HG03095 (cell line): ENCODE measurements around the gene LRP3.
"Not testable (repeated sequence)": the region's sequence is repeated elsewhere in the genome, so short reads cannot be mapped to it uniquely, and the experiment has no call there.

Source experiments
- ATAC-seq: cut with Tn5 transposase; IDR thresholded peaks from one replicate; pipeline ENCODE4 v1.9.1; 2021; ENCODE audit warnings: moderate library complexity; ENCODE audit not compliant: unreplicated experiment

LRP3 gene

DNA sequence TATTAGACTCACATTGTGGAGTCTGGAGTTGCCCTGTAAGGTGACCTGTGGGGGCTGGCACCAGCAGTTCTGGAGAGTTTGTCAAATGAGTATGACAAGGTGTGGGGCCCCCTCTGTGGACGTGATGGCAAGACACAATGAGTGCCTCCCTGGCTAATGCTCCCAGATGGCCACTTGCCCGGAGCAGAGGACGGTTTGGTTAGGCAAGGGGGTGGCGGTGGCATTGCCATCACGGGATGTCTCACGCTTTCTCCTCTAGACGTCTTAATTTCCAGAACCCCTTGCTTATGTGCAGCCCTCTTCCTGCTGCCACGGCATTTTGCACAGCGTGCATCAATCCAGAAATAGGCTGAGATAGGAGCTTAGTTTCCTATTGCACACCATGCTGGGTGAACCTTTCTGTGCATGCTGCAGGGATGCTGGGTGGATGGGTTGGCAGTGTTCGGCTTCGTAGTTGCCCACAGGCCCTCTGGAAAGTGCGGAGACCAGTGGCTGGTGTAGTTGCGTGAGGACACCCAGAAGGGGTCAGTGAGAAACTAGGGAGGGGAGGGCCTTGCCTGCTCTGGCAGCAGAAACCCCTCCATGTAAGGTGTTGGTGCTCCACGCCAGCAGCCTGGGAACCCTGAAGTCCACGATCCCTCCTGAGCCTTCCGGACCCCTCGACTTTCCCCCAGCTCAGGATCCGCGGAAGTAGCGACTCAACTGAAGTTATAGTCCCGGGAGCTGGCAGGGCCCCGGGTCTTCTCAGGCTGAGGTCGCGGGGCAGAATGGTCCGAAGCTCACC, 18.1 kb upstream of the LRP3 start:
- ATAC-seq = no peak

DNA sequence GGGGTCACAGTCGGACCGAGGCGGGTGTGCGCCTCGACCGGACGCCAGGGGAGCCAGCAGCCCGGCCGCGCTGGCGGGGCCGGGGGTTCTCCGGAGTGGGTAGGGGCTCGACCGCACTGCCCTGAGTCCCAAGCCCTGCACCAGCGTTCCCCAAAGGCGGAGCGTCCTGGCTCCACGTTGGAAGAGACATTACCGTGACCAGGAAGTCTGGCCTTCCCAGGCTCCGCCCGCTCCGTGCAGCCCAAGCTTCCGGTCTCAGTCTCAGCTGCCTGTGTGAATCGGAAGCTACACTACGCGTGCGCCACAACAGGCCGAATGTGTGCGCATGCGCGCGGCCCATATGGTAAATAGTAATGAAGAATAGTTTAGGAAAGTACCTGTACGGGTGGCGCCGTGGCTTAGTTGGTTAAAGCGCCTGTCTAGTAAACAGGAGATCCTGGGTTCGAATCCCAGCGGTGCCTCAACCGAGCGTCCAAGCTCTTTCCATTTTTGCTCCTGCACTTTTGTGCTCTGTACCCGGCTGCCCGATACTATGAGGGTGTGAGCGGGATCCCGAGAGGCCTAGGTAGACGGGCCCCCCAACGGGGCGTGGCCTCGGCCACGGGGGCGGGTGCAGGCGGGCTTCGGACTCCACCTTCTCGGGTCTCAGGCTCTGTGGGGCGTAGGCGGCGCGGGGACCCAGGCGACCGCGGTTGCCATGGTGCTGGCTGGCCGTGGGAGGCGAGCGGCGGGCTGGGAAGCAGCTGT, 17.3 kb upstream of the LRP3 start:
- peak; percentile 71 for ATAC-seq

DNA sequence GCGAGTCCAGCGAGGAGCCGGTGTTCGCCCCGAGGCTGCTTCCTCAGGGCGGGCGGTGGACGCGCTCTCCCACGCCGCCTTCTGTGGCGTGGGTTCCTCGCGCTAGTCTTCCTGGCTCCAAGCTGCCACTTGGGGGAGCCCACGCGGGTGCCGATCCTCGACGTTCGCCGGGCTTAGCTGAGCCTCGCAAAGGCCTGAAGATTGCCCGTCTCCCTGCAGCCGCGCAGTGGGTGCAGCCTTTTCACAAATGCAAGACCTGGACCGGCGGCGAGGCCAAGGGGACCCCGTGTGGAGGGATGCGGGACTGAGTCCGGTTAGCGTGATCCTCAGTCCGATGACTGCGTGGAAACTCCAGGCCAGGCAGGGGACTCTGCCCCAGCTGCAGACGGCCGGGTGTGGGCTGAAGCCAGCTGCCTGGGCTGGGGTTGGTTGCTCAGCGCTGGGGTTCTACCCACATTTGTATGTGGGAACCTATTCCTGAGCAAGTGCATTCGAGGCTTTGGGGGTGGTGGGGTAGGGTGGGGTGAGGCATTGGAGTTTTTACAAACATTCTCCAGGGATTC, 16.6 kb upstream of the LRP3 start:
- no peak for ATAC-seq

DNA sequence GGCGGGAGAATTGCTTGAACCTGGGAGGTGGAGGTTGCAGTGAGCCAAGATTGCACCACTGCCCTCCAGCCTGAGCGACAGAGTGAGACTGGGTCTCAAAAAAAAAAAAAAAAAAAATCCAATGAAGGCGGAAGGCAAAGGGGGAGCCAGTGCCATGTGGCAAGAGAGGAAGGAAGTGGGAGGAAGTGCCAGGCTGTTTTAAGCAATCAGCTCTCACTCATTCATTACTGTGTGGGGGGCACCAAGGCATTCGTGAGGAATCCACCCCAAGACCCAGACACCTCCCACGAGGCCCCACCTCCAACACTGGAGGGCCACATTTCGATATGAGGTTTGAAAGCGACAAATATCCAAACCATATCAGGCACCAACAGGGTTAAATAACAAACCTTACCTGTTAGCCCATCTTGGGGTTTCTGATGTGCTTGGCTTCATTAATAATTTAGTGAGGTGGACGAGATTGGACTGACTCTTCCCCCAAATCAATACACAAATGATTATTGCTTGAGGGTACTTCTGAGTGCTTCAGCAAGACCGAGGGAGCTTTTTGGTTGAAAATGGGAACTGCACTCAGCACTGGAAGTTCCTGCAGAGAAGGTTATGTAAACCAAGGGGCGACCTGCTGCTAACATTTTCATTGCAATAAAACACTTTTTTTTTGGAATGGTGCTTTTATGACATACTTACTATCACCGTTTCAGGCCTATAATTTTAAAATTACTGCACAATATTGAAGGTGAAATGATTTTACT, 7.5 kb upstream of the LRP3 start:
- ATAC-seq = no peak

DNA sequence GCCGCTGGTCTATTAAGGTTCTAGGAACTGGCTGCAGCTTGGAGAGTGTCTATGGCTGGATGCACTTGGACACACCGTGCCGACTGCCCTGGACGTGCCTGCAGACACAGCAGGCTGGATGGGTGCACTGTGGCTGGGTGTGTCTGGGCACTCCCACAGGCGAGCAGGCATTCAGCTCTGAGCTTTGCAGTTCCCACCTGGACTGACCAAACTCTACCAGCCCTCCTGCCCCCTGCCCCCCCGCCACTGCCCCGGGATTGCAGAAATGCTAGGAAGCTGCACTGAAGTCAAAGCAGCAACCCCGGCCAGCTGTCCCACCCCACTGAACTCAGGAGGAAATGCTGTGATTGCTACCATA, 7.0 kb upstream of the LRP3 start:
- no peak for ATAC-seq

DNA sequence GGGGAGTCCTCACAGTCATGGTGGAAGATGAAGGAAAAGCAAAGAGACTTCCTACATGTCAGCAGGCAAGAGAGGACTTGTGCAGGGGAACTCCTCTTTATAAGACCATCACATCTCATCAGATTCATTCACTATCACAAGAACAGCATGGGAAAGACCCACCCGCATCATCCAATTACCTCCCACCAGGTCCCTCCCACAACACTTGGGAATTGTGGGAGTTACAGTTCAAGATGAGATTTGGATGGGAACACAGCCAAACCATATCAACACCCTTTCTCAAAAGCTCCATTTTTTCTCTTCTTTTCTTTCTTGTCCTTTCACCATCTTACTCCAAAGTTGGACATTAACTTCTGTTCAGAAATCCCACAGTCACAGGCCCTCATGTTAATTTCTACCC, 4.7 kb upstream of the LRP3 start:
- ATAC-seq = no peak

DNA sequence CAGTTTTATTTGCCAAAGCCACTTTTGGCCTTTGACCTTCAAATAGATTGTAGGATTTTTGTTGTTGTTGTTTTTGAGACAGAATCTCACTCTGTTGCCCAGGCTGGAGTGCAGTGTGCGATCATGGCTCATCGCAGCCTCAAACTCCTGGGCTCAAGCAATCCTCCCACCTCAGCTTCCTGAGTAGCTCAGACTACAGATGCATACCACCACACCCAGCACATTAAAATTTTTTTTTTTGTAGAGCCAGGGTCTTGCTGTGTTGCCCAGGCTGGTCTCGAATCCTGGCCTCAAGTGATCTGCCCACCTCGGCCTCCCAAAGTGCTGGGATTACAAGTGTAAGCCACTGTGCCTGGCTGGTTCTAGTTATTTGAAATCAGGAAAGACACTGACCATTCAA, 3.0 kb upstream of the LRP3 start:
- not testable (repeated sequence) for ATAC-seq

DNA sequence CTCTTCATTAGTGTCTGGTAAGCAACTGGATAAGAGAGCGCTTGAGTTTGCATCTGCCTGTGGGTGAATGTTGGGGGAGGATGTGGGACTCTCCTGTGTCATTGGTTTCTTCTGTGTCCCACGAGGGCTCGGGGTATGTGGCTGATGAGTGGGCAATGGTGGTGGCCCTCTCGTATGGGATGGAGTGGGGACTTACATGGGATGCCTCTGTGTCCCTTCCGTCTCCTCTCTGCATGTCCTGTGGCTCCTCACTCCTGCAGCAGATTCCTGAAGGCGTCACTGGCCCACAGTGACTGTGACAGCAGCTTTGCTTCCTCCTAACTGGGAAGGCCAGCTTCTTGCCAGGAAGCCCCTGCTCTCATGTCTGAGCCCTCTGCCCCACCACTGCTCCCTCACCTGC, 2.6 kb upstream of the LRP3 start:
- no peak for ATAC-seq

DNA sequence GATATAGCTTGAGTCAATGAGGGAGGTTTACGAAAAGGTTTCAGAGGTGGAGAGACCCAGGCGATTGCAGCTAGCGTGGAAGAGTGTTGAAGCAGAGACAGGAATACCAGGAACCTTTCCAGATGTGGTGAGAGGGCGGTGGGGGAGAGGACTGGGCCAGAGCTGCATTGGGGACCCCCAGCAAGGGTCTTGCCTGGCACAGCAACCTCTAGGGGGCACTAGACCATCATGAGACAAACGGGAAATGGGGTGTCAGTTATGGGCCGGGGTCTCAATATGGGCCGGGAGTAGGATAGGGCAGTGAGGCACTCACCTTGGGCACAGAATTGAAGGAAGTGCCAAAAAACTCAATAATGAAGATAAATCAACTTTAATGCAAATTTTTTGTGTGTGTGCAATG, 2.1 kb upstream of the LRP3 start:
- no peak for ATAC-seq

DNA sequence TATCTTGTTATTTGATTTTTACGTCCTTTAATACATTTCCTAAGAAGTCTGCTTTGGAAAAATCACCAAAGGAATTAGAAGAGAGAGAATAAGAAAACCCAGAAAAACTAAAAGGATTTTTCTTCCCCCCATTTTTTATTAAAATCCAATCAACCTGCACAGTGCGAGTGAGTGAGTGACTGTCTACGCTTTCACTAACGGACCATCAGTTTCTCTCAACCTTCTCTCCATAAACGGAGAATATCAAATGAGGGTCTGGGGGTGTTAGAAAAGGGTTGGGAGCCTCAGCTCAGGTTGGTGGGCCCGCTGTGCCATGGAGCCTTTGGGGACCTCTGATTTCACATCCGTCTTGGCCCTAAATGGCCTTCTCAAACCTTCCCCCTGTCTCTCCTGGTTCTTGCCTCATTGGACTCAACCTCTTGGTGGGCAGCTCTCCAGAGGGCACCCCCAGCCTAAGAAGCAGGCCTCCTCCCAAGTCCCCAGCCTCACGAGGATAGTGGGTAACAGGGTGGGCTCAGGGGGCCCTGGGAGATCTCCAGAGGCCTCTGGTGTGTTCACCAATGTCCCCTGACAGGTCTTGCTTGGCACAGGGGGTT, 763 bp upstream of the LRP3 start:
- ATAC-seq = no peak

DNA sequence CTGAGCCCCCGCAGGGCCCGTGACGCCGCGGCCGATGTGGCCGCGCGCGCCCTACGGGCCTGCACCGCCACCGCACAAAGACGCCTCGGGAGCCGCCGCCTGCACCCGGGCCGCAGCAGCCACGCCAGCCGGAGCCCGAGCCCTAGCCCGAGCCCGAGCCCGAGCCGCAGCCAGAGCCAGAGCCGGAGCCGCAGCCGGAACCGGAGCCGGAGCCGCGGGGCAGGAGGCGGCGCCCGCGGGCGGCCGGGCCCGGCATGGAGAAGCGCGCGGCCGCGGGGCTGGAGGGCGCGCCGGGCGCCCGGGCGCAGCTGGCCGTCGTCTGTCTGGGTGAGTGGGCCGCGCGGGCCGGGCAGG, 379 bp downstream of the LRP3 start:
- no peak for ATAC-seq

DNA sequence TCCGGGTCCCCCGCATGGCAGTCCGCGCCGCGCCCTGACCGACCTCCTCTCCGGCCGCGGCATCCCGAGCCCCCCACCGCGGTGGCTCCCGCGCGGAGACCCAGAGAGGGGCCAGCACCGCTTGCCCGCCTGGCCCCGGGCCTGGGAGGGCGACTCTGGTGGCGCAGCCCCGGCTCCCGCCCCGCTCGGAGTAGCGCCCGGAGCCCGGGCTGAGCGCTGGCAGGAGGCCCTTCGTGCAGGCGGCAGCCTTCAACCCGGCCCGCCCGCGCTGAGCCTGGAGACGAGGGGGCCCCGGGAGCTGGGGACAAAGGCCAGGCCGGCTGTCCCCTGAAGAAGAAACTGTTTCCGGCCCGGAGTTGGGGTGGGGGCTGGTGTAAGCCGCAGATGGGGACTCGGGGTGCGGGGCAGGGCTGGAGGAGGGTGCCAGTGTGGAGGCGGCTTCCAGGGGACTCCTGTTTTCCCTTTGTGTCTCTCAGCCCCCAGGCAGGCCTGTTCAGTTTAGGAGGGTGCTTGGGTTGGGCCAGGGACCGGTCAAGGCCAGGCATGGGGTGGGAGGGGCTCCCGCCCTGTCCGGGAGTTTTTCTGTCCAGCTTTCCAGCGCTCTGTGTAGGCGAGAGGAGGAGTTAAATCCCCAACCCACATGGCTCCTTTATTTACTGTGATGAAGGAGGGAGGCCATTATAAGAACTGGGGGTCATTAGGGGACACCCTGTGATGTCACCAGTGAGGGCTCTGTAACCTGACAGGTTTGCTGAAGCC, 935 bp downstream of the LRP3 start:
- no peak for ATAC-seq

DNA sequence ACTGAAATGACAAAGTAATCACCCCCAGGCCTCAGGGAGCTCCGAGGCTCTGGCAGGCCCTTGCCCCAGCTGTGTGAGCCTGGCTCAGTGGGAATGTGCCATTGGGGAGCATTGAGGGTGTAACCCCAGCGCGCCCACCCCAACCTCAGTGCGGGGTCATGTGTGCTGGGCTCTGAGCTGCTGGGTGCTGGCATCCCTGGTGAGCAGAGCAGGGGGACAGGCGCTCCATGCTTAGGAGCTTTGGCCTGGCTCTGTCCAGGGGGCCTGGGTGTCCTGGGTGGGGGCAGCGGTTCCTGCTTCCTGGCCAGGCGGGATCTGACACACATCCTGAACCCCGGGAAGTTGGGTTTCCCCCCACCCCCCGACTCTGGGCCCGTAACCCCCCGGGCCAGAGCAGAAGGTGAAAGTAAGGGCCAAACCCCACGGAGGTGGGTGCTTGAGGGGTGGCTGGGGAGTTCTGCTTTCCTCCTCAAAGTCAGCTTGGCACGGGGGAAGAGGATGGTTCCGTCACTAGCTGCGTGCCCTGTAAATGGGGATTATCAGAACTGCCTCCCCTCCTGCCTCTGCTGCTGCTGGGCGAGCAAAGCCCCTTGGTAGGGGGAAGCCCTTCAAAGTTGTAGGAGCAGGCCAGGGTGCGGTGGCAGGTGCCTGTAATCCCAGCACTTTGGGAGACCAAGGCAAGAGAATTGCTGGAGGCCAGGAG, 1.7 kb downstream of the LRP3 start:
- ATAC-seq = no peak

DNA sequence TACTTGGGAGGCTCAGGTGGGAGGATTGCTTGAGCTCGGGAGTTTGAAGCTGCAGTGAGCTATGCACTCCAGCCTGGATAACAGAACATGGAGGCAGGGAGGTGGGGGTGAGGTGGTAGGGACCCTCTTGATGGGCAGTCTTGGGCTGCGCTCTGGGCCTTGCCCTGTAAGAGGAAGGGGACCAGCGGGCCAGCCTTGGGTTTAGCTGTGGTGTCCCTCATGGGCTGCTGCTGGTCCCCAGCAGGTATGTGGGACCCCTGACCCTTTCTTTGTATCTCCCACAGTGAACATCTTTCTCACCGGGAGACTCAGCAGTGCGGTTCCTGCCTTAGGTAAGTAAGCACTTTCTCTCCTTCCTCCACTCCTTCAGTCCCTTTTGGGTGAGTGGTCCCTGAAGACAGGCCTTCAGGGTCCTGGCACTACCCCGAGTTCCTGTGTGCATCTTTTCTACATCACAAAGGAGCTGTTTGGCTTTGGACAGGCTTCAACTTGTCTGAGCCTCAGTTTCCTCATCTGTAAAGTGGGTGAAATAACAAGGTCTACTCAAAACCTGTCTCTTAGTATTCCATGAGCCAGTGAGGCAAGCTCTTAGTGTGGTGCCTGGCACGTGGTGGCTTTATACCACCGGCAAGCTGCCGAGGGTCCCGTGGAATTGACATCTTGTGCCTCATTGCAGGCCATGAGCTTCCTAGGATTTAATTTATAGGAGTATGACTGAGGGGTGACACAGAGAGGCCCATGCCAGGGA, 2.5 kb downstream of the LRP3 start:
- ATAC-seq = no peak

DNA sequence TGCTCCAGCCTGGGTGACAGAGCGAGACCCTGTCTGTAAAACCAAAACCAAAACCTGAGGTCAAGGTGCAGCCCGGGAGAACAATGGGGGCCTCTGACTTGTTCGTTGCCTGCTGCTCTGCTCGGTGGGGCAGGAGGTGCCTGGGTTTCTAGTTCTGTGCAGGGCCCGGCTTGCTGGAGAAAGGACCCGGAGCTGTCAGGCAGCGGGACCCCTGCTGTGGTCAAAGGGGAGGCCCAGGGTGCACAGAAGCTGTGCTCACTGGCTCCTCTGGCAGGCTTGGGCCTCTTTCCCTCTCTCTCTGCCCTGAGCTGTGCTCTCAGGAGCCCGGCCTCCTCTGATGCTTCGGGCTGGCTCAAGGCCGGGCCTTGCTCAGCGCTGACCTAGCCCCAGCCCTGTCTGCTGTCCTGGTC, 3.5 kb downstream of the LRP3 start:
- no peak for ATAC-seq

DNA sequence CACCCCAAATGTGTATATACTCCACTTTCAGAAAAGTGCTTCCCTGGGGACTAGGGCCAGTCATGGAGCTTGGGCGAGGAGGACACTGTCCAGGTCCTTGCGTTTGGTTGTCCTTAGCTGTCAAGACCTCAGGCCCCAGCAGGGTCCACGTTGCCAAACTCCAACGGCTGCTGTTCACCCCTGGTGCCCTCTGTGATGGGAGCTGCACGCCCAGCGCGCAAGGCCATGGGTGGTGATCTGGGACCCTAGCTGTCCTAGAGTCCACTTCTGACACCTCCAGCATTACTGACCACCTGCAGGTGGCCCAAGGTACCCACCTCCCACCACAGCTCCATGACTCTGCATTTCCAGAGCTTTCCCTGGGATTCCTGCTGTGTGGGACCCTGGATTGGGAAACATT, 4.0 kb downstream of the LRP3 start:
- no peak for ATAC-seq

DNA sequence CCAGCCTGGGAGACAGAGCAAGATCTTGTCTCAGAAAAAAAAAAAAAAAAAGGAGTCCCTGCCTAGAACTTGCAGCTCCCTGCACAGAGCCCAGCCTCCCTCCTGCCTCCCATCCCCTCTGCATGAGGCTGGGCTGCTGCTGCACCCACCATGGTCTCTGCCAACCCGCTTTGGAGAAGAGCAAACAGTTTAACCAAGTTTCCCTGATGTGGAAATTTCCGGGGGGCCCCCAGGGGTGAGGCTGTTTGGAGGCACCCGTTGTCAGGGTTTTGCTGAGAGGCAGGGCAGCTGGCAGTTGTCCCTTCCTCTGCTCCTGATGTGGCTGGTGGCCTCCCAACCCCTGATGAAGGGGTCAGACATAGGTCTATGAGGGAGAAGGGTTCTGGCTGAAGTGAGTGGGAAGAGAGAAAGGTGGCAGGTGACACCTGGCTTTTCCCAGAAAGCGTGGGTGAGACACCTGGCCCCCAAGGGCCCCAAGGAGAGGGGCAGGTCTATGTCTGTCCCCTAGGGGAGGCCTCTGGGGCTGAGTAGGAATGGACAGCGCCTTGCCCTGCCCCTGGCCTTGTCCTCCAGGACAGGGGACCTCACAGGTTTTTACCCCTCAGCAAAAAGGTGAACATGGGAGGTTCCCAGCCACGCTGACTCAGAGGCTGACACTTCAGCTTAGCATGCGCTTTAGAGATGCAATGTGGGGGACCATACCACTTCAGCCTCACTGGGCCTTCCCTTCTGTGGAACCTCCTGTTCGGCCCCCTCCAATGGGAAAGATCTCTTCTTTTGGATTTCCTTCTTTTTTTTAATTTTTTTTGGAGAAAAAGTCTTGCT, 5.5 kb downstream of the LRP3 start:
- no peak for ATAC-seq

DNA sequence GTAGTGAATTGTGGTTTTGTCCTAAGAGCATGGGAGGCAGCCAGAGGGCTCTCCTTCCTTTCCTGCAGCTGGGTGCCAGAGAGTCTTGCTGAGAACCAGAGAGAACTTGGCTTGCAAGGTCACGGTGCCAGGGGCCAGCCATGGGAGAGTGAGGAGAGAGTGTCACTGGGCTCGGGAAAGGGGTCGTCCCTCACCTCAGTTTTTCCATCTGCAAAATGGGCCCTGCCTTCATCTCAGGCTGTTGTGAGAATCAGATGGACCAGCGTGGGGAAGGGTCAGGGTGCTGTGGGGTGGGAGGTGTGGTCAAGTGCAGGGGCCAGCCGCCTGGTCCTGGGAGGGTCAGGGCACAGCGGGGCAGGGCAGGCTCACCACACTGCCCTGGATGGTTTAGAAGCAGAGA, 7.3 kb downstream of the LRP3 start:
- no peak for ATAC-seq
